ENCODE data around the gene ITPR2. TPM values are rescaled to one million over a fixed set of nuclear protein-coding genes. Genes with fewer than 3 reads are reported as not detected.

The ITPR2 gene
- total RNA-seq, 2 donors from 2014 or later: 14.8 to 74.4 TPM

DNA sequence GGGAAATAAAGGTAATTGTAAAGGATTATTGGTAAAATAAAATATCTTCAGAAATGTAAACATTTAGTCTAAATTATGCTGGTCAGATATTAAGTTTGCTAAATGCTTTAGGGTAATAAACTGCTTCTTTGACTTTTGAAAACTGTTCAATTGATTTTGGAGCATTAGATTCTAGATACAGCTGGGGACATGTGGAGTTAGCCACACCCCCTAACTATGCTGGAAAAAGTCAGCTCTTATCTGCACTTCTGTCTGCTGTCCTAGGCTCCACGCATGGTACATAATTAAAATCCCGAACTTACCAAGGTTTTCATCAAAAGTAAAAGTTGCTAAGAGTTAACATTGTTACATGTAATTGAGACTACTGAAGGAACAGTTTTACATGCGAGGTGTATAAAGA lies 78.8 kb downstream of the ITPR2 start:
- Mint-ChIP-seq H3K4me1 (no peaks in the 10 kb centered on the region), H3K9me3 (peaks cover 51% of the 10 kb centered on the region), H3K27me3 (ENCODE audit: insufficient read depth) (no peaks in the 10 kb centered on the region), H3K4me3 (no peak overlapping the region), H3K27ac (no peak overlapping the region), H3K36me3 (ENCODE audit: low read depth) (peaks cover 32% of the 10 kb centered on the region)
- H3K9ac ChIP-seq (ENCODE audit: extremely low read depth, low read length, poor library complexity, severe bottlenecking): no peak overlapping the region
- no peaks in the 10 kb centered on the region for H3K36me3 ChIP-seq (ENCODE audit: control insufficient read depth, insufficient read depth, low read length)
- no peak overlapping the region for H3K27ac ChIP-seq (ENCODE audit: low read depth, low read length)
- TF ChIP-seq, protein P1, sequence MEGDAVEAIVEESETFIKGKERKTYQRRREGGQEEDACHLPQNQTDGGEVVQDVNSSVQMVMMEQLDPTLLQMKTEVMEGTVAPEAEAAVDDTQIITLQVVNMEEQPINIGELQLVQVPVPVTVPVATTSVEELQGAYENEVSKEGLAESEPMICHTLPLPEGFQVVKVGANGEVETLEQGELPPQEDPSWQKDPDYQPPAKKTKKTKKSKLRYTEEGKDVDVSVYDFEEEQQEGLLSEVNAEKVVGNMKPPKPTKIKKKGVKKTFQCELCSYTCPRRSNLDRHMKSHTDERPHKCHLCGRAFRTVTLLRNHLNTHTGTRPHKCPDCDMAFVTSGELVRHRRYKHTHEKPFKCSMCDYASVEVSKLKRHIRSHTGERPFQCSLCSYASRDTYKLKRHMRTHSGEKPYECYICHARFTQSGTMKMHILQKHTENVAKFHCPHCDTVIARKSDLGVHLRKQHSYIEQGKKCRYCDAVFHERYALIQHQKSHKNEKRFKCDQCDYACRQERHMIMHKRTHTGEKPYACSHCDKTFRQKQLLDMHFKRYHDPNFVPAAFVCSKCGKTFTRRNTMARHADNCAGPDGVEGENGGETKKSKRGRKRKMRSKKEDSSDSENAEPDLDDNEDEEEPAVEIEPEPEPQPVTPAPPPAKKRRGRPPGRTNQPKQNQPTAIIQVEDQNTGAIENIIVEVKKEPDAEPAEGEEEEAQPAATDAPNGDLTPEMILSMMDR (conservative IDR thresholded peaks at IDR 0.05): no peak
- peaks cover 26% of the 10 kb centered on the region for H3K9me3 ChIP-seq (ENCODE audit: control insufficient read depth, low read length)
- H3K4me3 ChIP-seq (ENCODE audit: low read length): no peak overlapping the region
- 90 to 91% methylated on average over 3 of the region's 3 CpGs for WGBS, 2 experiments (ENCODE audit: insufficient coverage in 1 of 2, insufficient read length in 1 of 2)
- no peaks in the 10 kb centered on the region for H3K4me1 ChIP-seq (ENCODE audit: control insufficient read depth, insufficient read depth, low read length)
- DNase-seq: no peak
- H3K27me3 ChIP-seq (ENCODE audit: control insufficient read depth, insufficient read depth, low read length, poor library complexity, severe bottlenecking): no peaks in the 10 kb centered on the region

DNA sequence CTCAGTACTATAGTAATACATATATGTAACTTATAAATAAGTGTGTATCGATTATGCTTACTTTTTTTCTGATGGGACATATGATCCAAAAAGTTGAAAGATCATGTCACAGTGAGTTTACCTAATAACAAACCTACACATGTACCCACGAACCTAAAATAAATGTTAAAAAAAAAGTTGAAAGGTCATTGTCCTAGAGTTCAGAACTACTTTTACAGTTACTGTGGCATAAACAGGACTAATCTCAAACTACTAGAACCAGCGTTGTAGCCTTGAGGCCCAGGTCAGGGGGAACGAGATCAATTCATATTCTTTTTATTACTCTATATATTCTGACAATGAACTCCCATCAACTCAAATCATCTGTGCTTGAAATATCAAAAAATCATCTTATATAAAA lies 81.8 kb downstream of the ITPR2 start:
- WGBS, 2 experiments (ENCODE audit: insufficient coverage in 1 of 2, insufficient read length in 1 of 2): 80 to 99% methylated on average over 2 to 3 of the region's 4 CpGs
- Mint-ChIP-seq H3K27me3 (ENCODE audit: insufficient read depth) (no peaks in the 10 kb centered on the region), H3K27ac (no peak overlapping the region), H3K4me1 (peaks cover 10% of the 10 kb centered on the region), H3K4me3 (no peak overlapping the region), H3K36me3 (ENCODE audit: low read depth) (peaks cover 19% of the 10 kb centered on the region), H3K9me3 (peaks cover 33% of the 10 kb centered on the region)
- Histone ChIP-seq H3K4me1 (ENCODE audit: control insufficient read depth, insufficient read depth, low read length) (no peaks in the 10 kb centered on the region), H3K4me3 (ENCODE audit: low read length) (no peak overlapping the region), H3K27me3 (ENCODE audit: control insufficient read depth, insufficient read depth, low read length, poor library complexity, severe bottlenecking) (no peaks in the 10 kb centered on the region), H3K36me3 (ENCODE audit: control insufficient read depth, insufficient read depth, low read length) (no peaks in the 10 kb centered on the region), H3K27ac (ENCODE audit: low read depth, low read length) (no peak overlapping the region), H3K9me3 (ENCODE audit: control insufficient read depth, low read length) (peaks cover 22% of the 10 kb centered on the region), H3K9ac (ENCODE audit: extremely low read depth, low read length, poor library complexity, severe bottlenecking) (no peak overlapping the region)
- no peak for DNase-seq
- TF ChIP-seq, protein P1 (conservative IDR thresholded peaks at IDR 0.05): no peak

DNA sequence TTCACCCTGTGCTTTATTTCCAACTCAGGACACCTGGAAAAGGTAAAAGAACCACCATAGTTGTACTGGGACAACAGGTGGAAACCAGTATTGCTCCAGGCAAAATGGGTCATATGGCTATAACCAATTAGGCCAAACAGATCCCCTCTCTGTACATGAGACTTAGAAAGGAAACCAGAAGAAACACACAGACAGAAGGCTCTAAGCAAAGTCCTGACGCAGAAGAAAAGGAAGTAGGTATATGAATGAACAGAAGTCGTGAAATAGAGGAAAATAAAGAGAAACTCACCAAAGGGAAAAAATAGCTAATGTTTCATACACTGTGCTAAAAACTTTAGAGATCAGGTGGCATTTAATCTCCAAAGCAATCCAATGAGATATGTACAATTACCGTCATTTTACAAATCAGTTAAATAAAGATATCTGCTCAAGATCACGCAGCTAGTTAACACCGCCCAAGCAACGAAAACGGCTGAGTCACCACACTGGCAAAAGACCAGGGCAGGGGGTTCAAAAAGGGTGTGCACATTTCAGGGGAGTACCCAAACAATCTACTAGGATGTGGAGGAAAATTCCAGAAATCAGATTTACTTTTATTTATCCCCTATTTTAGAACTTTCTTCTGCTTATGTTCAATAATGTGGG lies 82.3 kb downstream of the ITPR2 start:
- H3K9me3 ChIP-seq (ENCODE audit: control insufficient read depth, low read length): peaks cover 17% of the 10 kb centered on the region
- H3K4me3 ChIP-seq (ENCODE audit: low read length): no peak overlapping the region
- Mint-ChIP-seq H3K4me1 (peaks cover 10% of the 10 kb centered on the region), H3K27ac (no peak overlapping the region), H3K36me3 (ENCODE audit: low read depth) (peaks cover 18% of the 10 kb centered on the region), H3K27me3 (ENCODE audit: insufficient read depth) (no peaks in the 10 kb centered on the region), H3K4me3 (no peak overlapping the region), H3K9me3 (peaks cover 28% of the 10 kb centered on the region)
- no peak overlapping the region for H3K27ac ChIP-seq (ENCODE audit: low read depth, low read length)
- DNase-seq: no peak
- no peaks in the 10 kb centered on the region for H3K36me3 ChIP-seq (ENCODE audit: control insufficient read depth, insufficient read depth, low read length)
- H3K4me1 ChIP-seq (ENCODE audit: control insufficient read depth, insufficient read depth, low read length): no peaks in the 10 kb centered on the region
- TF ChIP-seq, protein P1 (conservative IDR thresholded peaks at IDR 0.05): no peak
- H3K9ac ChIP-seq (ENCODE audit: extremely low read depth, low read length, poor library complexity, severe bottlenecking): no peak overlapping the region
- H3K27me3 ChIP-seq (ENCODE audit: control insufficient read depth, insufficient read depth, low read length, poor library complexity, severe bottlenecking): no peaks in the 10 kb centered on the region
- 95 to 96% methylated on average over 6 to 7 of the region's 7 CpGs for WGBS, 2 experiments (ENCODE audit: insufficient coverage in 1 of 2, insufficient read length in 1 of 2)

Measured in endodermal cell (in vitro differentiated cells).